Stimulated activated CD4-positive, alpha-beta T cell treated with anti-CD3 and anti-CD28 coated beads, Interleukin-4, amount 100 ng/mL, for 24 hours (primary cell): ENCODE results near the gene CA12.

Experiments used
- DNase-seq: peaks from one replicate; pipeline ENCODE4 v3.0.0-alpha.2; 2020

Gene CA12

GRCh38 chr15:63401714-63402497 is 20.3 kb upstream of the CA12 start:
- DNase-seq, result no peak

GRCh38 chr15:63401078-63401477 is 19.4 kb upstream of the CA12 start:
- peak; percentile 42 for DNase-seq

GRCh38 chr15:63398456-63398855 is 16.8 kb upstream of the CA12 start:
- no peak for DNase-seq

GRCh38 chr15:63396152-63396928 is 14.7 kb upstream of the CA12 start:
- no peak for DNase-seq

GRCh38 chr15:63395730-63396151 is 14.1 kb upstream of the CA12 start:
- DNase-seq, result no peak

- DNase-seq, result no peak
Observed at GRCh38 chr15:63392361-63393009, 10.8 kb upstream of the CA12 start.

- no peak for DNase-seq
Observed at GRCh38 chr15:63391669-63392360, 10.2 kb upstream of the CA12 start.

- DNase-seq, result no peak
Observed at GRCh38 chr15:63390689-63391088, 9.0 kb upstream of the CA12 start.

GRCh38 chr15:63389902-63390670 is 8.4 kb upstream of the CA12 start:
- no peak for DNase-seq

- DNase-seq, result no peak
Observed at GRCh38 chr15:63388511-63388910, 6.9 kb upstream of the CA12 start.

- no peak for DNase-seq
Observed at GRCh38 chr15:63387748-63388493, 6.3 kb upstream of the CA12 start.

- DNase-seq, result no peak
Observed at GRCh38 chr15:63385911-63386531, 4.4 kb upstream of the CA12 start.

- DNase-seq, result no peak
Observed at GRCh38 chr15:63384906-63385305, 3.3 kb upstream of the CA12 start.

GRCh38 chr15:63382966-63383710 is 1.5 kb upstream of the CA12 start:
- no peak for DNase-seq

GRCh38 chr15:63380808-63381282 is 801 bp downstream of the CA12 start:
- no peak for DNase-seq

- no peak for DNase-seq
Observed at GRCh38 chr15:63380151-63380807, 1.4 kb downstream of the CA12 start.

- DNase-seq, result no peak
Observed at GRCh38 chr15:63379492-63380150, 2.0 kb downstream of the CA12 start.

- DNase-seq, result no peak
Observed at GRCh38 chr15:63378946-63379345, 2.7 kb downstream of the CA12 start.
